GM13976 (cell line): ENCODE measurements around the gene MRPS14.
A peak's percentile ranks its signal among the peaks of the same experiment; 100 is the strongest.

Experiments
- DNase-seq: peaks from one replicate; pipeline ENCODE4 v3.0.0; 2012; ENCODE audit warnings: low spot score
- CTCF ChIP-seq: IDR thresholded peaks from 2 replicates; pipeline ENCODE4 v1.5.1; 2012; ENCODE audit warnings: borderline replicate concordance, mild to moderate bottlenecking; ENCODE audit not compliant: insufficient read depth; ENCODE audit errors: extremely low read depth, missing control alignments, control extremely low read depth
- in situ Hi-C: fragments of 300-500 bp; cut with MboI; formaldehyde crosslinking; loops from one replicate; pipeline ENCODE4 v1.12.0; 2022; ENCODE audit warnings: low sequenced_read_pairs, mixed read lengths, inconsistent platforms; ENCODE audit not compliant: unreplicated experiment

Gene MRPS14

GRCh38 chr1:174968750-174969244, 54.4 kb downstream of the MRPS14 start:
- peak; percentile 53 for DNase-seq
- in situ Hi-C loops, result no loop called here
- TF ChIP-seq CTCF, result no peak

DNA sequence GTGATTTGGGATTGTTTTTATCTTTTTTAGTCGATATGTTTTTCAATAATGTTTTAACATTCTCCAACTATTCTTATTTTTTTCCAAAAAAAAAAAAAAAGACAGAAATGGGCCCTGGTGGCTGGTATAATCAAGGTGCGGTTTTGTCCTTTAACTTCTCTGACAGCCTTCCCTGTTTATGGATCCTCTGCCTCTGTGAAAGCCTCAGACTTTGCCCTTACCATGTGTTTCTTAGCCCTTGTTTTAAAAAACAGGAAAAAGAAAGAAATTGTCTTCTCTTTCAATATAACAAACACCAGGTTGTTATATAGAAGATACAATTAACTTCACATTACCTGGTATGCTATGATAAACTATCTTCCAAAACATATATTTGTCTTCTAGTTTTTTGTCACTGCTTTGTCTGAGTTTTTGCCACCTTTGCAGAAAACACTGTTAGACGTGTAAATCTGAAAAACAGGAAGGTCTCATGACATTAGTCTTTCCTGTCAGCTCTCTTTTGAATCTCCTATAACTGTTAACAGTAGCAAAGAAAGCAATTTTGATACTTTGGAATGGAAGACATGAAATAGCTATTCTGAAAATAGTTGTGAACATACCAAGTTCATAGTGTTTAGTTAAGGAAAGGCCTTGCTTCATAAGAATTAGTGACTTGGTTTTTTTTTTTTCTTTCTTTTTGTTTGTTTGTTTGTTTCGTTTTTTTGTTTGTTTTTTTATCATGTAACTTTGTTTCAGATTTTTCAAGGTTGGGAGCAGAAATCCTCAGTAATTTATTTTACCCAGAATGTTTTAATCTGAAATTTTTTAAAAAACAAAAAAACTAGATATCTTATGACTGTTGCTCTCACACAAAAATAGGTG, 55.1 kb downstream of the MRPS14 start:
- DNase-seq, result no peak
- in situ Hi-C loops, result no loop called here
- no peak for TF ChIP-seq CTCF

DNA sequence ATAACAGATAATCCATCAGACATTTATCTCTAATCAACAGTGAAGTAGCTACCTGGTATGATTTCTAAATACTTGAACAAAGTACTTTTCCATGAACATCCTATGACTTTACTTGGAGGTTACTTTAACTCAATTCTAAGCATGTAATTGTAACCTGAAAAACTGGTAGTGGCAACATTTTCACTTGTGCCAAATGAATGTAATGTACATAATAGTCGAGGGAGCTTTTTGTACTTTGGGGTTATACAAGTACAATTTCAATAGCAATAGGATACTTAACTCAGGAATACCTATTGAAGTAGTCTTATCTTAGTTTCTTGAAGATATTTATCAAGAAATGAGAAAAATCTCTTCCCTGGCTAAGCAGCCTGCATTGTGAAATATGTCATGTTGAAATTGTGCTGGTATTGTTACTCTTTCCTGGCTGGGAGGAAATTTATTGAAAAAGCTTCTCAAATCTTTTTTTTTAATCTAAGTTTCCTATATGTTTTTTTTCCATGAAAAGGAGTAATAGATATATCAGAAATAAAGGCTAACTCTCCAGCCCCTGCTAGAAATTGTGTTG, 57.1 kb downstream of the MRPS14 start:
- no peak for DNase-seq
- no peak for TF ChIP-seq CTCF
- in situ Hi-C loops, result no loop called here

- in situ Hi-C loops, result no loop called here
- no peak for TF ChIP-seq CTCF
- no peak for DNase-seq
These were observed 57.7 kb downstream of the MRPS14 start for GRCh38 chr1:174965362-174966007.

DNA sequence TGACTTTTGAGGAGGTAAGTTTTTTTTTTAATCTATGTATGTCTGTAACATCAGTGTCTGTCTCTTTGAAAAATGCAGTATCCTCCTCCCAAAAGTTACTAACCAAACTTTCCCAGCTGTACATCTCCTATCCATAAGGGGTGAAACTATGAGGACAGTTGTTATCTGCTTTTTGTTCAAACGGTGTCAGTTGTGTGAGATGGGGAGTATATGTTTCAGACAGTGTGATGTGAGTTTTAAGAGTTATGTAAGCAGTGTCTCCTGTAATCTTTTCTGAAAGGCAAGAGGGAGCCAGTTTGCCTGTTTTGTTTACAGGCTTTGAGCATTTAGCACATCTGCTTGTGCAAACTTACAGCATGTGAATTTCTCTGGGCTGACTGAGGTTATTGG, 58.3 kb downstream of the MRPS14 start:
- DNase-seq, result no peak
- in situ Hi-C loops, result no loop called here
- TF ChIP-seq CTCF, result no peak

DNA sequence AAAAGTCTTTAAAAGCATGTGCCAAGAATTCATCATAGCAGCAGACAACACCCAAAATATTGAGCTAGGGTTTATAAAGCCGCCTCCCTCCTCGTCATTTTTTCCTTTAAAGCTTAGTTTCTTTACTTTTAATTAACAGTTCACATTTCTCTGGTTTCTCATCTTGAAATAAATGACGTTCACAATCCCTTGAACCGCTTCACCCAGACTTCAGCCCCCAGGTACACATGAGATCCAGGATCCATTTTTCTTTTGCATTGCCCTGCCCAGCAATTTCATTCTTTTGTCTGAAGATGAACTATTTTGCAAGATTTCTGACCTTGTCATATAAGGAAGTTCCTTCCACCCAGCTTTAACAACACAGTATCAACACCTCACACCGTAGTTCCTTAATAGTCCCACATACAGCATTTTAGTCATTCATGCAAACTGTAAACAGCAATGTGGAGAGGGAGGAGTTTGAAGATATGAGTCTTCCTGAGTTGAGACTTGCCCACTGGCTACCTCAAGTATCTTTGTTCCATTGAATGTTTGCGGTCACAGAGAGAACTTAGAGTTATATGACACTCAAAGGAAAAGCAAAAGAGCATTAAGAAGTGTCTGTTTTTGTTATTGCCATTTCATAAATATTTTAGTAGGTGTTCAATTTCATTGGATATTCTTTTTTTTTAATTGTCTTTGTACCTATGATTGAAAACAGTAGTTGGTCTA, 58.8 kb downstream of the MRPS14 start:
- in situ Hi-C loops, result no loop called here
- no peak for DNase-seq
- no peak for TF ChIP-seq CTCF
